ENCODE data around the gene ANKRD28. TPM values are rescaled to one million over a fixed set of nuclear protein-coding genes. Genes with fewer than 3 reads are reported as not detected.
"Not testable (repeated sequence)": the region's sequence is repeated elsewhere in the genome, so short reads cannot be mapped to it uniquely, and the experiment has no call there.

The ANKRD28 gene
- 62.4 TPM for total RNA-seq

- peak; percentile 95 for DNase-seq
Measured at GRCh38 chr3:15797642-15798303, at the start of gene ANKRD28. ANKRD28 (minus strand) TSS chr3:15797979; CDS start chr3:15796521, 1,458 bp downstream.

- DNase-seq = no peak
Measured at GRCh38 chr3:15847239-15847638, 49.5 kb upstream of the ANKRD28 start.

GRCh38 chr3:15846606-15847005 is 48.8 kb upstream of the ANKRD28 start:
- no peak for DNase-seq

- no peak for DNase-seq
Measured at GRCh38 chr3:15845475-15845874, 47.7 kb upstream of the ANKRD28 start.

GRCh38 chr3:15844889-15845288 is 47.1 kb upstream of the ANKRD28 start:
- DNase-seq = no peak

GRCh38 chr3:15841091-15841973 is 43.6 kb upstream of the ANKRD28 start:
- not testable (repeated sequence) for DNase-seq

- no peak for DNase-seq
Measured at GRCh38 chr3:15839568-15839967, 41.8 kb upstream of the ANKRD28 start.

- no peak for DNase-seq
Measured at GRCh38 chr3:15831927-15832326, 34.1 kb upstream of the ANKRD28 start.

GRCh38 chr3:15825016-15825415 is 27.2 kb upstream of the ANKRD28 start:
- no peak for DNase-seq

- no peak for DNase-seq
Measured at GRCh38 chr3:15823092-15823491, 25.3 kb upstream of the ANKRD28 start.

GRCh38 chr3:15822281-15822680 is 24.5 kb upstream of the ANKRD28 start:
- DNase-seq = no peak

GRCh38 chr3:15820911-15821310 is 23.1 kb upstream of the ANKRD28 start:
- no peak for DNase-seq

- peak; percentile 10 for DNase-seq
Measured at GRCh38 chr3:15819576-15819975, 21.8 kb upstream of the ANKRD28 start.

GRCh38 chr3:15819043-15819442 is 21.3 kb upstream of the ANKRD28 start:
- no peak for DNase-seq

GRCh38 chr3:15815696-15816095 is 17.9 kb upstream of the ANKRD28 start:
- peak; percentile 42 for DNase-seq

GRCh38 chr3:15813079-15813478 is 15.3 kb upstream of the ANKRD28 start:
- not testable (repeated sequence) for DNase-seq

- peak; percentile 28 for DNase-seq
Measured at GRCh38 chr3:15812183-15812582, 14.4 kb upstream of the ANKRD28 start.

- no peak for DNase-seq
Measured at GRCh38 chr3:15810702-15811101, 12.9 kb upstream of the ANKRD28 start.

- DNase-seq = no peak
Measured at GRCh38 chr3:15809313-15809712, 11.5 kb upstream of the ANKRD28 start.

GRCh38 chr3:15808679-15809310 is 11.0 kb upstream of the ANKRD28 start:
- DNase-seq = no peak

- no peak for DNase-seq
Measured at GRCh38 chr3:15805756-15806266, 8.0 kb upstream of the ANKRD28 start.

- no peak for DNase-seq
Measured at GRCh38 chr3:15804553-15805095, 6.8 kb upstream of the ANKRD28 start.

GRCh38 chr3:15803921-15804320 is 6.1 kb upstream of the ANKRD28 start:
- no peak for DNase-seq
